ENCODE measurements around the gene IGSF21.
"Not testable (repeated sequence)": the region's sequence is repeated elsewhere in the genome, so short reads cannot be mapped to it uniquely, and the experiment has no call there.

Gene IGSF21

GRCh38 chr1:18148461-18148860 is 40.9 kb downstream of the IGSF21 start:
- no peak for DNase-seq

DNA sequence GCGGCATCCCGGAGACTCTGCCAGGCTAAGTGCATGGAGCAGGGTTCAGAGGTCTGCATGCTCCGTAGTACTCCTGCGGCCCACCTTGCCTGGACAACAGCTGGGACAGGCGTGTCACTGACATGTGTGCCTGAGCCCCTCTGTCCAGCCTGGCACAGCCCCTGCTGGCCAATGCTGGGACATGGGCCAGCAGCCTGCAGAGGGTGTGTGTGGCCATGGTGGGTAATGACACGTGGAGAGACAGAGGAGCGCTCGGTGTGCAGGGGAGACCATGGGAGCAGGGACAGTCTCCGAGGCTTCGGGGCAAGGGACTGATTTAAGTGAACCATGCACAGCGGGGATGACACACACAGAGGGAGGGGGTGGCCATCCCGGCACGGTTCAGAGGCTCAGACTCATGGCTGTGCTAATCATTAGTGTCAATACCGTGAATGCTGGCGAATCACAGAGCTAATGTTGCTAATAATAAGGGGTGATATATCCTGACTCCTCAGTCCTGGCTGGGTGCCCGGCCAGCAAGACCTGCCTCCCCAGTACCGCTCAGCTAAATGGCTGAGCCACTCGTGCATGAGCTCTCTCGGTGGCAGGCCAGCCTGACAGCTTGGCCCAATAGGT is 41.5 kb downstream of the IGSF21 start:
- DNase-seq: no peak

DNA sequence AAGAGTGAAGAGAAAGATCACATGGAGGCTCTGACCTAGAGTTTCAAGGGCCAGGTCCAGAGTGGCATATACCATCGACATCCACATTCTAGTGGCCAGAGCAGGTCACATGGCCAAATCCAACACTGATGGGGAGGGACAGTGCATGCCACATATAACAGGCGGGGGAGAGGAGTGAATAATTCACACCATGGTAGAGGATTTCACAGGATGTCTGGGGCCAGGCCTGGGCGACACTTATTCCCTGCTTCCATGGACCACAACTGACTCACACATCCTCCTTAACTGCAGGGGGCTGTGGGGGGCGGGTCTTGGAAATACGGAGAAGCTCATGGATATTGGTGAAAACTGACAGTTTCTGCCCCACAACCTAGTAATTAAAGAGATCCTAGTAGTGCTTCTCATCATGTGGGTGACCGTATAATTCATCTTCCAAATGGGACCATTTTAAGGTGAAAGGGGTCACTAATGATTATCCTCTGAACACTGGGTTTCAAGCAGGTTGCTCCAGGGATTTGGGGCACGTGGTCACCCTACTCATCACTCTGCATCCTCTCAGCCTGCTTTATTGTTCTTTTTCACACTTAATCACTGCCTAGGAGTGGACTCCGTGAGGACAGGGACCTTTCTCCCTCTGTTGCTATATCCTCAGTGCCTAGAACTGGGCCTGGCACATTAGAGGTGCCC is 44.0 kb downstream of the IGSF21 start:
- DNase-seq: no peak

DNA sequence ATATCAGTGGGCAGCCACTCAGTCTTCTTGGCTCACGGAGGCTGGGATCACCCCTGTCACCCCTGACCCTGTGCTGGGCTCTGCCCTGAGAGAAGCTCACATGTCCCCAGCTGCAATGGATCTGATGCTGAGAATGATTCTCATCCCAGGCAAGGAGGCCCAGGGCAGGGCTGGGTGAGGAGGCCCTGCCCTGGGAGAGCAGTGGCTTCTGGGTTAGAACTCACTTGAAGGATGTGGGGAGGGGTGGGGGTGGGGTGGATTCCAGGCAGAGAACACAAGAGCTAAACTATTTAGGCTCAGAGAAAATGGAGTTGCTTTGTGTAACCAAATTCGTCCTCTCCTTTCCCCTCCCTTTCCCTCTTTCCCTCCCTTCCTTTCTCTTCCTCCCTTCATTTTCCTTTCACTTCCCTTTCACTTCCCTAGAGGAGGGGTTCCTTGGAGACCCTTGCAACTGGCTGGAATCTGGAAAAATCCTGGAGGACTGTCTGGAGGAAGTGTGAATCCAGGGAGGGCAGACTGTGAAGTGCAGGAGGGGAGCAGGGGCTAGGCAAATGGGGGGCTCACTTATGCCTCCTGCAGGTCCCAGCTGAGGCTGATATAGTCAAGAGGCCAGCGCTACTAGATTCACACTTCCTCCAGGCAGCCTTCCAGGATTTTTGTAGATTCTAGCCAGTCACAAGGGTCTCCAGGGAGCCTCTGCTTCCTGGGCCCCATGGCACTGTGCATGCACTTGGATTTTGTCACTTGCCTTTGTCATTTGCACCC is 47.0 kb downstream of the IGSF21 start:
- DNase-seq: no peak

DNA sequence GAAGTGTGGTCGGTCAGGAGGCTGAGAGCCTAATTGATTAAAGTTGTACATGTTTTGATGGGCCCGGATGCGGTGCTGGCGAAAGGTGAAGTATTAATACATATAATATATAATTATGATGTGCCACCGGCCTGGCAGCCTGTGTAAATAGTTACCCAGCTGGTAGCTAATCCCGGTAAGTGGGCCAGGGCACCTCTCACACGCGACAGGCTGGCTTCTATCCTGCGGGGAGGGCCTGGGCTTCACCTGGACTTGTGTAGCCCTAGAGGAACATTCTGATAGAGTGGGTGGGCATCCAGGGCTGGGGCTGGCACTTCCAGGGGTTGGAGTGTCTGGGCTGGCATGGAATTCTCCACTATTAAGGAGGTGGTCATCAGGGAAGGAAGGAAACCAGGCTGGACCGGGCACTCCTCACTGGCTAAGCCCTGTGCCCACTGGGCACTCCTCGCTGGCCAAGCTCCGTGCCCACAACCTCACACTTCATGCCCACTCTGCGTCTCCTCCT is 48.3 kb downstream of the IGSF21 start:
- DNase-seq: no peak

DNA sequence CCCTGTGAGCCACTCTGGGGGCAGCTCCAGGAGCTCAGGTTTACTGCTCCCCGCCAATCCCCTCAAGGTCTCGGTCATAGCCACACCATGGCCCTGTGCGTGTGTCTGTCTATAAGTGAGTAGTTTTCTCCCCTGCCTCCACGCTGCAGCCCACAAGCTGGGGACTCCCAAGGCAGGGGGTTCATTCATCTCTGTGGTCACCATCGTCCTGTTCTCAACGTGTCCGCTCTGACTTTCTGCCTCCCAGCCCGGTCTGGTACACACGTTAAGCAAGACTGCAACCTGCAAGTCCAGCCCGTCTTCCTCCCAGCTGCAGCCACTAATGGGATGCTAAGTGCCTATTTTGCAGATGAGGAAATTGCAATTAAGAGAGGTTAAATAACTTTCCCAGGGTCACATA is 49.8 kb downstream of the IGSF21 start:
- no peak for DNase-seq

- DNase-seq: no peak
Measured at GRCh38 chr1:18157968-18158367, 50.4 kb downstream of the IGSF21 start.

DNA sequence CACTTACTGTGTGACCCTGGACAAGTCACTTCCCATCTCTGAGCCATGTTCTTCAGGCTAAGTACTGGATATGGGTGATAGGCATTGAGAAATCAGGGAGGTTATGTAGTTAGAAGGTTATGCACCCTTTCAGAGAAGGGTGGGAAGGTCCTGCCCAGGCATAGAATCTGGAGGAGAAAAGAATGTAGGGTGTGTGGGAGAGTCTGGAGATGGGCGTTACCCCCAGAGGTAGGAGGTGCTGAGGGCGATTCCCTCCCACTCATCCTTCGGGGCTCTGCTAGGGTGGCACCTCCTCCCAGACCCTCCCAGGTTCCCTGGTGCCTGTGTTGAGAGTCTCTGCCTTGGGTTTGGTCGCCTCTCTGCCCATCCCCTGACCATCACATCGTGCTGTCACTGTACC is 51.1 kb downstream of the IGSF21 start:
- DNase-seq: no peak

DNA sequence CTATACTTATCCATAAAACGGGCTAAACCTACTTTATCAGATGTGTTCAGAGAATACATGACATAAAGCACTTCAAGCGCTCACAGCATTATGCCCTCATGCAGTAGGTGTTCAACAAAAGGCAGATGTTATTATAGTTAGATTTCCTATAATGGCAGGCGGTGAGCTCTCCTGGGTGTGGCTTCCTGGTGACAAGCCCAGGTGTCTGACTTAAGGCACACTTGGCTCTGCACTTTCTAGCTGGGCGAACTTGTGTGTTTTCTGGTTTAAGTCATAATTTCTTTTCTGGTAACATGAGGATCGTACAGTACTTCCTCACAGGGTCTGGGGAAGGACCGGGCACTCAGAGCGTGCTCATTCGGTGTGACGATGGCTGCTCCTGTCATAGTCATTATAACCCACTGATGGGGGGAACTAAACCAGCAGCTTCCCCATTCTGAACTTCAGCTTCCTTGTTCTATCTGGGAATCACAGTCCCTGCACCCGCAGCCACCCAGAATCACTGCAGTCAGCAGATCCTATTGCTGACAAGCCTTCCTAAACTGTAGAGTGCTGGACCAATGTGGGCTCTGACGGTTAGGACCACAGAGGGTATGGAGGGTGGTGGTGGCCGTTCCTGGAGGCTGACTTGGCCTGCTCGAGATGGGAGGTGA is 52.8 kb downstream of the IGSF21 start:
- no peak for DNase-seq

- no peak for DNase-seq
Measured at GRCh38 chr1:18161690-18162089, 54.1 kb downstream of the IGSF21 start.

DNA sequence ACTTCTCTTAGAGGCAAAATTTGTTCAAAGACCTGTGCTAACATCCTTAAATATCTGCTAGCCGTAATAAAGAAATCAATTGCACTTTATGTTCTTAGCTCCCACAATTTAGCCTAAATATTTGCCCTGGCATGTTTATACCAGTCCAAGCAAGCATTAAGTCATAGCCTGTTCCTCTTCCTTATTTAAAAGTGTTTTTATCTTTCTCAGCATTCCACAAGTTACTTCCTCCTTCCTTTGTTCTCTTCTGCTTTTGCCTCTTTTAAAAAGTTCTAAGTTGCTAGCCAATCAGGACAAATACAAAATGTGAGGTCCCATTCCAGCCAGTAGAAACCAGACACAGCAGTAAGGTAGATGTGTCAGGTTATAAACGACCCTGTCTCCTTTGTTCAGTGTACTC is 58.0 kb downstream of the IGSF21 start:
- not testable (repeated sequence) for DNase-seq

- no peak for DNase-seq
Measured at GRCh38 chr1:18166341-18166740, 58.7 kb downstream of the IGSF21 start.

DNA sequence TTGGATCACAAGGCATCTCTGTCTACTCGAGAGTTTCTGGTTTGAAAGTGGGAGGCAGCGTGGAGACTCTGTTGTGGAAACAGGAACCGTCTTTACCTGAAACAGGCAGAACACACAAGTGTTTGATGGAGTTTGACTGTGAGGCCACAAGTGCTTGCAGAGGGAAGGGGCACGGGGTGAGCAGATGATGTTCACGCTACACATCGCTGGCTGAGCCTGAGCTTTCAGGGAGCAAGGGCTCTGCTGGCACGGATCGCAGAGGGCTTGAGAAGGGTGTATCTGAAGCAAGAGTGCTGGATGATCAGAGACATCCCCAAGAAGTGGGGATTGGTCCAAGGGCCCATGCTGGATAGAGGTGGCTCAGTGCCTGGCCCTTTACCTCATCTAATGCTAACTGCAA is 59.3 kb downstream of the IGSF21 start:
- DNase-seq: no peak

- no peak for DNase-seq
Measured at GRCh38 chr1:18170444-18170843, 62.8 kb downstream of the IGSF21 start.

DNA sequence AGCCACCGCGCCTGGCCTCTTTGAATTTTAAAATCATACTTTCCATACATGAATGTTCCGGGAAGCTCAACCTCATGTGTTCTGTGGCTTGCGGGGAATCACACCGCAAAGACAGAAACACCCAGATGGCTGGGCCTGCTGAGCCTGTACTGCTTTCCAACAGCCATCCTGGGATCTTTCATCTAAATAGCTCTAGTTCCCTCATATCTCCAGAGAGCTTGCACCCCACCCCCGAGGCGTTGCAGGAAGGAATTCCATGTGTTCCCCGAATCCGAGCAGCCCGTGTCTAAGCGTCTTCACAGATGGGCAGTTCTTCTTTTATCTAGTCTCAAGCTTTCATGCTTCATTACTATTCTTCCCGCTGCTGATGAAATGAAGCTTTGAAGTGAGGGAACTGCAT is 66.4 kb downstream of the IGSF21 start:
- DNase-seq: no peak

- no peak for DNase-seq
Measured at GRCh38 chr1:18175051-18175450, 67.5 kb downstream of the IGSF21 start.

DNA sequence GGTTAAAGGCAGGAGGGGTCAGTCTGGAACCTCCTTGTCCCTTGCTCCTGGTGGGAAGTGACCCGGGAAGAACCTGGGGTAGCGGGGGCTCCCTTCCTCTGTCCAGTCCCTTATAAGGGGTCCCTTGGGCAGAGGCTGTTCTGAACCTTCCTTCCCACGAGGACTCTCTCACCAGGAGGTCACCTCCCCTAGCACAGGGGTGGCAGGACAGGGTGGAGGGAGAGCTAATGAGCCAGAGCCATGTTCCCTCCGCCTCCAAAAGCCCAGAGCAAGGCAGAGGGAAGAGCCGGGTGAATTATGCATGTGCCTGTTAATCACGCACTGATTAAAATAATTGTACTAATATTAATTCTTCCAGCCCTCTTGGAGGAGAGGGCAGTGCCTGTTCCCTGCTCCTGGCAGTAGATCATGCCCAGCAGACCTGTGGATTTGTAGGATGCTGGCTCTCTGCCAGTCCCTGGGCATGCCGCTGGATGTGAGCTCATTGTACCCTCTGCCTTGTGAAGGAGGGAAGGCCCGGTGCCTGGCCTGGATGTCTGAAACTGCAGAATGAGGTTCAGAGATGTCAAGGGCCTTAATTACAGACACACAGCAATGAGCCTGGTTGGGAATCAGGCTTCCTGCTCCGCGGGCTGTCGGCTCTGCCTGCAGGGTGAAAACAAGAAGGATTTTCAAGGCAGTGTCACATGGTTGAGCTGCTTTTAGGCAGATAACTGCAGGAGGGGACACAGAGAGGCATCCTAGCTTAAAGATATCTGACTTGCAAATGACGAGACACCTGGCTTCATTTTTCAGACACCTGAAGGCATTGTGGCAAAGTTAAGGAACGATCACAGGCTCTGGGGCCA is 68.2 kb downstream of the IGSF21 start:
- no peak for DNase-seq

DNA sequence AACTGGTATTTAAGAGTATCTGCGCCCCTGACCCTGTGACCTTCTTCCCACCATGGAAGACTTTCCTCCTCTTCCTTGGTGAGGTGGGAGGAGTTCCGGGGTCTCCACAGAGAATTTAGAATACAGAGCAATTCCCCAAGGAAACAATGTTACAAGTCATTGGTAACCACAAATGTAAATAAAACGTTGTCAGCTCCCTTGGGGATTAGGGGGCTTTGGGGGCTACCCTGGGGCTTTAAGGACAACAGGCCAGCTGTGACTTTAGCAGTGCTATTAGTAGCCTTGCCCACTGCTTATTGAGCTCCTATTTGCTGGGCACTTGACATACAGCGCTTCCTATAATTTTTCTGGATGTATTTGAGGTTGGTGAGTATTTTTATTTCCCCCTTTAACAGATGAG is 69.0 kb downstream of the IGSF21 start:
- no peak for DNase-seq

DNA sequence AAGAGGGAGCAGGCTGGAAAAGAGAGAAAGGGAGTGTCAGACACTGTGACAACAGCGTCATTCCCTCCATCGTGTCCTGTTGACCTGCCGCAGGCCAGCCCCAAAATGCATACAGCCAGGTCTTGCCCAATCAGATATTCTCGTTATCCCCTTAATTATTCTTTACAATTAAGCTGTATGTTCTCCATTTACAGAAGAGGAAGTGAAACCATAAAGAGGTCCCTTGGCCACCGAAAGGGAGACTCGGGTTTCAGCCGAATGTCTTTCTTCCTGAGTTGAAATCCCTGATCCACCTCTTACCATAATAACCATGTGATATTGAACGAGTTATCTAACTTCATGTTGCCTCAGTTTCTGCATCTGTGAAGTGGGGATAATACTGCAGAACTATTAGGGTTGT is 70.5 kb downstream of the IGSF21 start:
- no peak for DNase-seq

DNA sequence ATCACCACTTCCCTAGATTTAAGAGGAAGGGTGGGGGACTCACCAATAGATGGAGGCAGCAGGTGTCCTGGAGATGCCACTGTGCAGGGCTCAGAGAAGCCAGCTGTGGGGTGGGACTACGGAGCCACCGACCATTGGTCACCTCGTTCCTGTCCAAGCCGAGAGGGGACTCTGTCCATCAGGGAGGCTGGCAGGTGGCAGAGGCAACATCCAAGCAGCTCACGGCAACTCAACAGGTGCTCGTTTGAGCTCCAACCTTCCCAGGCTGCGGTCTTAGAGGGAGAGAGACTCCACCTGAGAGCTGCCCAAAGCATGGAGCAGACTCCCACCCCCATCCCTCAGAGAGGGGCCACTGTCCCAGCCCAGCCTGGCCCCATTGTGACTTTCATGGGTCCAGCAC is 71.4 kb downstream of the IGSF21 start:
- no peak for DNase-seq

DNA sequence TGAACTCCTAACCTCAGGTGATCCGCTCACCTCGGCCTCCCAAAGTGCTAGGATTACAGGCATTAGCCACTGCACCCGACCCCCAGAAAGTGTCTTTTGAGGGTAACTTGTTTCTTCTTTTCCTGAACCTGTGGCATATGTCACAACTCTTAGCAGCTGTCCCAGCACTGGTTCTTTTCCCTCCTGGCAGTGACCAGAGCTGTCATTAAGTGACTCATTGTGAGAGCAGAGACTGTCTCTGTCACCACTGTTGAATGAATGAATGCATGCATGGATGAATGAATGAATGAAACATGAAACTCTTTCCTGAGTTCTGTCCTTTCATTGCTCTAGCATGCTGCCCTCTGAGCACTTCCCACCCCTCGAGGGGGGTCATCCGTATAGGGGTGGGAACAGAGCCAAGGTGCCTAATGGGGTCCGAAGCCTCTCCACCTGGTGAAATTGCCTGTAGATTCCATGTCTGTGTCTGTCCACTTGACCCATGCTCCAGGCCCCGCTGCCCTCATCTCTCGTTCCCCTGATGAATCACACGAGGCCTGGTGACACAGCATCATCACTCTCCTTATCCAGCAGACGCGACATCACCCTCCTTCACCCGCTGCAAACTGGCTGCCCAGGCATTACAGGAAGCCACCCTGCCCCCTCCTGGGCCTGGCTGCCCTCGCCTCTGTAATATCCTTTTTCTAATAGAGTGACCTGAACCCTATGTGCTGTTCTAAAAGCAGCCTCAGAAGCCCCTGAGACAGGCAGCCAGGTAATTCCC is 75.0 kb downstream of the IGSF21 start:
- DNase-seq: no peak

GRCh38 chr1:18183533-18183932 is 75.9 kb downstream of the IGSF21 start:
- DNase-seq: no peak
